ENCODE measurements around the gene USE1. TPM values are rescaled to one million over a fixed set of nuclear protein-coding genes. Genes with fewer than 3 reads are reported as not detected.

Gene USE1
- total RNA-seq, 1 donor from 2014 or later: 14.9 TPM

- H3K4me3 ChIP-seq (ENCODE audit: low read depth, low read length): no peak overlapping the region
- peaks cover 2% of the 10 kb centered on the region for H3K36me3 ChIP-seq (ENCODE audit: control insufficient read depth, insufficient read depth, low read length)
- TF ChIP-seq, protein P1, sequence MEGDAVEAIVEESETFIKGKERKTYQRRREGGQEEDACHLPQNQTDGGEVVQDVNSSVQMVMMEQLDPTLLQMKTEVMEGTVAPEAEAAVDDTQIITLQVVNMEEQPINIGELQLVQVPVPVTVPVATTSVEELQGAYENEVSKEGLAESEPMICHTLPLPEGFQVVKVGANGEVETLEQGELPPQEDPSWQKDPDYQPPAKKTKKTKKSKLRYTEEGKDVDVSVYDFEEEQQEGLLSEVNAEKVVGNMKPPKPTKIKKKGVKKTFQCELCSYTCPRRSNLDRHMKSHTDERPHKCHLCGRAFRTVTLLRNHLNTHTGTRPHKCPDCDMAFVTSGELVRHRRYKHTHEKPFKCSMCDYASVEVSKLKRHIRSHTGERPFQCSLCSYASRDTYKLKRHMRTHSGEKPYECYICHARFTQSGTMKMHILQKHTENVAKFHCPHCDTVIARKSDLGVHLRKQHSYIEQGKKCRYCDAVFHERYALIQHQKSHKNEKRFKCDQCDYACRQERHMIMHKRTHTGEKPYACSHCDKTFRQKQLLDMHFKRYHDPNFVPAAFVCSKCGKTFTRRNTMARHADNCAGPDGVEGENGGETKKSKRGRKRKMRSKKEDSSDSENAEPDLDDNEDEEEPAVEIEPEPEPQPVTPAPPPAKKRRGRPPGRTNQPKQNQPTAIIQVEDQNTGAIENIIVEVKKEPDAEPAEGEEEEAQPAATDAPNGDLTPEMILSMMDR (IDR thresholded peaks at IDR 0.05; ENCODE audit: insufficient read depth, low read length, poor library complexity, severe bottlenecking): no peak
- no peaks in the 10 kb centered on the region for H3K27me3 ChIP-seq (ENCODE audit: control insufficient read depth, insufficient read depth, low read length)
- no peak for DNase-seq (ENCODE audit: low read depth)
These were observed 8.2 kb upstream of the USE1 start for GRCh38 chr19:17206736-17207581.

DNA sequence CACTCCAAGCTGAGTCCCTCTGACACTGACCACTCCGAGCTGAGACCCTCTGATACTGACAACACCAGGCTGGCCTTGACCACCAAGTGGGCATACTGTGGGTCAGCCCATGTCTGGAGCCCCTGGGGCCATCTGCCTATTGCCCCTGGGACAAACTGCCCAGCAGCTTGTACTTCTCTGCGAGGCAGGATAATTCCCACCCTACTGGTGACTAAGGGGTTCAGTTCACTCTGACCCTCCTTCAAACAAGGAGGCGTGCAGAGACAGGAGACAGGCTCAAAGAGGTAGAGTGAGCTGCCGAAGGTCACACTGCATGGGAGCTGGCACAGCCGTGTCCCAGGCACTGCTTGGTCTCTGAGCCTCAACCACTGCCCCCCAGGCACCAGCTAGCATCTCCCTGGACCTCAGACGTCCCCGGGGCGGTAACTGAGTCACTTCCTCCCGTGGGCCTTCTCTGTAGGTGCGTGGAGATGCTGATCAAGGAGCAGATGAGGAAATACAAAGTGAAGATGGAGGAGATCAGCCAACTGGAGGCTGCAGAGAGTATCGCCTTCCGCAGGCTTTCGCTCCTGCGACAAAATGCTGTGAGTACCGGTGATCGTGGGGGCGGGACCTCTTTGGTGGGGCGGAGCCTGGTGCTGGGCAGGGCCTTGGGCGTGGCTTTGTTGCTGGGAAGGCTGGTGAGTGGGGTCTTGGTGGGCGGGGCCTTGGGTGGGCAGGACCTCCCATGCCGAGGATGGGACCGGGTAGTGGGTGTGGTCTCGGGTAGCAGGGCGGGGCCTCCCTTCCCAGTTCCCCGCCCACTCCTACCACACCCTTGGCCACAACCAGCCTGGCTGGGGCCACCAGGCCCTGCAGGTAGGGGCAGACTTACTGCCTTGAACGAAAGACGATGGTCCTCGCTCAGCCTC, 5.8 kb upstream of the USE1 start:
- DNase-seq (ENCODE audit: low read depth): no peak
- Histone ChIP-seq H3K27me3 (ENCODE audit: control insufficient read depth, insufficient read depth, low read length) (no peaks in the 10 kb centered on the region), H3K36me3 (ENCODE audit: control insufficient read depth, insufficient read depth, low read length) (peaks cover 3% of the 10 kb centered on the region), H3K4me3 (ENCODE audit: low read depth, low read length) (no peak overlapping the region)
- TF ChIP-seq, protein P1 (IDR thresholded peaks at IDR 0.05; ENCODE audit: insufficient read depth, low read length, poor library complexity, severe bottlenecking): no peak

- no peak for DNase-seq (ENCODE audit: low read depth)
- H3K4me3 ChIP-seq (ENCODE audit: low read depth, low read length): no peak overlapping the region
- peaks cover 2% of the 10 kb centered on the region for H3K36me3 ChIP-seq (ENCODE audit: control insufficient read depth, insufficient read depth, low read length)
- TF ChIP-seq, protein P1 (IDR thresholded peaks at IDR 0.05; ENCODE audit: insufficient read depth, low read length, poor library complexity, severe bottlenecking): no peak
- no peaks in the 10 kb centered on the region for H3K27me3 ChIP-seq (ENCODE audit: control insufficient read depth, insufficient read depth, low read length)
These were observed 4.9 kb upstream of the USE1 start for GRCh38 chr19:17210296-17210695.

GRCh38 chr19:17211547-17212446, 3.4 kb upstream of the USE1 start:
- DNase-seq (ENCODE audit: low read depth): no peak
- TF ChIP-seq, protein P1 (IDR thresholded peaks at IDR 0.05; ENCODE audit: insufficient read depth, low read length, poor library complexity, severe bottlenecking): no peak
- H3K27me3 ChIP-seq (ENCODE audit: control insufficient read depth, insufficient read depth, low read length): no peaks in the 10 kb centered on the region
- H3K4me3 ChIP-seq (ENCODE audit: low read depth, low read length): no peak overlapping the region
- H3K36me3 ChIP-seq (ENCODE audit: control insufficient read depth, insufficient read depth, low read length): peaks cover 2% of the 10 kb centered on the region

- TF ChIP-seq, protein P1 (IDR thresholded peaks at IDR 0.05; ENCODE audit: insufficient read depth, low read length, poor library complexity, severe bottlenecking): no peak
- peaks cover 4% of the 10 kb centered on the region for H3K36me3 ChIP-seq (ENCODE audit: control insufficient read depth, insufficient read depth, low read length)
- H3K27me3 ChIP-seq (ENCODE audit: control insufficient read depth, insufficient read depth, low read length): no peaks in the 10 kb centered on the region
- DNase-seq (ENCODE audit: low read depth): no peak
- no peak overlapping the region for H3K4me3 ChIP-seq (ENCODE audit: low read depth, low read length)
These were observed 1.8 kb upstream of the USE1 start for GRCh38 chr19:17213334-17213733.
